Non-pigmented ciliary epithelial cell (primary cell): ENCODE measurements around the gene ZCCHC3.
"Not testable (repeated sequence)": the region's sequence is repeated elsewhere in the genome, so short reads cannot be mapped to it uniquely, and the experiment has no call there.

ENCODE experiments used
- DNase-seq: peaks from one replicate; pipeline ENCODE4 v3.0.0-alpha.2; 2010; ENCODE audit warnings: low read depth

The ZCCHC3 gene

GRCh38 chr20:313402-313801 lies 16.0 kb downstream of the ZCCHC3 start:
- DNase-seq, result no peak

GRCh38 chr20:313948-314347 lies 16.6 kb downstream of the ZCCHC3 start:
- no peak for DNase-seq

GRCh38 chr20:316316-317068 lies 19.1 kb downstream of the ZCCHC3 start:
- DNase-seq, result no peak

GRCh38 chr20:324177-325044 lies 27.0 kb downstream of the ZCCHC3 start:
- DNase-seq, result no peak

- no peak for DNase-seq
These were observed 27.9 kb downstream of the ZCCHC3 start, which contains the start of gene SOX12 for GRCh38 chr20:325045-325888. Gene SOX12 (plus strand): TSS chr20:325552. CDS start chr20:325925, 373 bp downstream.

- no peak for DNase-seq
These were observed 28.7 kb downstream of the ZCCHC3 start for GRCh38 chr20:325889-326644.

GRCh38 chr20:326645-327185 lies 29.3 kb downstream of the ZCCHC3 start:
- no peak for DNase-seq

GRCh38 chr20:327186-328026 lies 30.0 kb downstream of the ZCCHC3 start:
- no peak for DNase-seq

GRCh38 chr20:328027-328974 lies 30.9 kb downstream of the ZCCHC3 start:
- no peak for DNase-seq

- DNase-seq, result no peak
These were observed 31.8 kb downstream of the ZCCHC3 start for GRCh38 chr20:328975-329695.

GRCh38 chr20:329851-330232 lies 32.5 kb downstream of the ZCCHC3 start:
- DNase-seq, result no peak

- DNase-seq, result no peak
These were observed 33.1 kb downstream of the ZCCHC3 start for GRCh38 chr20:330233-331149.

- DNase-seq, result no peak
These were observed 37.2 kb downstream of the ZCCHC3 start for GRCh38 chr20:334578-334977.

- not testable (repeated sequence) for DNase-seq
These were observed 38.7 kb downstream of the ZCCHC3 start for GRCh38 chr20:336040-336439.

- DNase-seq, result no peak
These were observed 44.3 kb downstream of the ZCCHC3 start for GRCh38 chr20:341682-342081.

GRCh38 chr20:343107-343506 lies 45.7 kb downstream of the ZCCHC3 start:
- DNase-seq, result no peak

- no peak for DNase-seq
These were observed 48.8 kb downstream of the ZCCHC3 start for GRCh38 chr20:346033-346639.
